NCI-H187 treated with DMSO at 0.1 percent for 48 hours (cell line): ENCODE data around the gene RASGEF1C.

Source experiments
- DNase-seq: peaks from one replicate; lab custom pipeline; 2025; lab: John Stamatoyannopoulos, UW

RASGEF1C gene

GRCh38 chr5:180179442-180180420, 29.3 kb downstream of the RASGEF1C start:
- DNase-seq = no peak

DNA sequence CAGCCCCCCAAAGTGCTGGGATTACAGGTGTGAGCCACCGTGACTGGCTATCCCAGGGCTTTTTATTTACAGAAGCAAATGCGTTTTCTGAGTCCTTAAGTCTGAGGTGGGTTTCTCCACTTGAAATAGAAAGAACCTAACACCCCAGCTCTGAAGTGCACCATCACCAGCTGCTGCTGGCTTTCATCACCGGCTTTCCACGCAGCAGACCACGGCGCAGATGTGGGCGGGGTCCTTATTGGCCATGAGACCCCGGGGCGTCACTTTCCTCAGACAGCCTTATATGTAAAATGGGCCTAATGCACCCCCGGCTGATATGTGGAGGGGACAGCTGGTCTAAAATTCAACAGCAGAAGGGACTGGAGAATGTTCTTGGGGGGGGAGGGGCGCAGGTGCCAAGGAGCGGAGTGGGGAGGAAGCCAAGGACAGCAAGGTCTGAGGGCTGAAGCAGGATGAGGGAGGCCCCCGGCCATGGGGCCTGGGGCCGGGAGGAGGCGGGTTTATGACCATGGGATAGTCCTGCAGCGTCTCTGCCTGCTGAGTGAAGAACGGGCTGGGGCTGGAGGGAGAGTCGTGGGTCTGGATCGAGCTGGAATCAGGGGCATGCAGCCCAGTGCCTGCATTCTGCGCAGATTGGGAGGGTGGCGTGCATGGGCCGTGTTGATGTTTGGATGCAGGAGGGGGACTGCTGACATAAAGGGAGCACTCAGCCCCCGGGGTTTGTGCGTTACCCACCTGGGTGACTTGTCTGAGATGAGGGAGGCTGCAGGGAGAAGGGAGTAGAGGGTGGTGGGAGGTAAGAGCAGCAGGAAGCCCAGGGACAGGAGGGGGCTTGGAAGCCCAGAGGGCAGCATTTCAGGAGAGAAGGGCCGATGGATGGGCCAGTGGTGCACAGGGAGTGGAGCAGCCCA, 30.2 kb downstream of the RASGEF1C start:
- DNase-seq = no peak

GRCh38 chr5:180176191-180176590, 32.8 kb downstream of the RASGEF1C start:
- DNase-seq = no peak

GRCh38 chr5:180175015-180175431, 34.0 kb downstream of the RASGEF1C start:
- no peak for DNase-seq

- no peak for DNase-seq
These were observed 34.4 kb downstream of the RASGEF1C start for GRCh38 chr5:180174587-180174972.

DNA sequence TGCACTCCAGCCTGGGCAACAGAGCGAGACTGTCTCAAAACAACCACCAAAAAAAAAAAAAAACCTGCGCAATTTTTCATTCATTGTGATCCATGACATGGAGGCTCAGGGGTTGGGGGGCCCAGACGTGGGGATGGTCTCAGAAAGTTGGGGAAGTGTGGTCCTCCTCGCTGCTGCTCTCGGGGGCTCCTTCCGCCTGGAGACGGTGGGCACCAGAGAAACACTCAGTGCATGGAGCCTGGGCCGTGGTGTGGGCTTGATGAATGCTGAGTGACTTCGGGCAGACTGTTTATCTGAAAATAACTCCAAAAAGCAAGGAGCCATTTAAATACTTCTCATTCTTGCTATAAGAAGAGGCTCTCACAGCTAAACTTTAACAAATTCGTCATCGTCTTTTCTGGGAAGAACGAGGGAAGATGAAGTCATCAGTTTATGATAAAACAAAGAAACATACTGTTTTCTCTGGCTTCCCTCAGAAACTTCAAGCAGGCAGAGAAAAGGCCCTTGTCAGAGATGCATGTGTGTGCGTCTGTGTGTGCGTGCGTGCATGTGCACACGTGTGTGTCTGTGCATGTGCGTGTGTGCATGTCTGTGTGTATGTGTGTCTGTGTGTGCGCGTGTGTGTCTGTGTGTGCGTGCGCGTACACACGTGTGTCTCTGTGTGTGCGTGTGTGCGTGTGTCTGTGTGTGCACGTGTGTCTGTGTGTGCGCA, 35.0 kb downstream of the RASGEF1C start:
- DNase-seq = no peak

DNA sequence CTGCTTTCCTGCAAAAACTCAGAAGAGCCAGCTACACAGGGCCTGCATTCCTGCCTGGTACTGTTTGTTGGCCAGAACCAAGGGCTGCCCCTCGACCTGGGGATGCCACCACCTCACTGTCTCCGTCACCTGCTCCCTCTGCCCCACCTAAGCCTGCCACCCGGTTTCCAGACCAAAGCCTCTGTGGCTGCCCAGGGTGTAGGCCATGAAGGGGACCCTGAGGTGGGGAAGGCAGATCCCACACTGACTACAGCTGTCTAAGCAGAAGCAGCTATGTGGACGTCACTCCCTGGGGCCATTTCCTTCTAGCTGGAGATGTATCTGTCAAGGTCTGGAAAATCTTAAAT, 35.8 kb downstream of the RASGEF1C start:
- no peak for DNase-seq

DNA sequence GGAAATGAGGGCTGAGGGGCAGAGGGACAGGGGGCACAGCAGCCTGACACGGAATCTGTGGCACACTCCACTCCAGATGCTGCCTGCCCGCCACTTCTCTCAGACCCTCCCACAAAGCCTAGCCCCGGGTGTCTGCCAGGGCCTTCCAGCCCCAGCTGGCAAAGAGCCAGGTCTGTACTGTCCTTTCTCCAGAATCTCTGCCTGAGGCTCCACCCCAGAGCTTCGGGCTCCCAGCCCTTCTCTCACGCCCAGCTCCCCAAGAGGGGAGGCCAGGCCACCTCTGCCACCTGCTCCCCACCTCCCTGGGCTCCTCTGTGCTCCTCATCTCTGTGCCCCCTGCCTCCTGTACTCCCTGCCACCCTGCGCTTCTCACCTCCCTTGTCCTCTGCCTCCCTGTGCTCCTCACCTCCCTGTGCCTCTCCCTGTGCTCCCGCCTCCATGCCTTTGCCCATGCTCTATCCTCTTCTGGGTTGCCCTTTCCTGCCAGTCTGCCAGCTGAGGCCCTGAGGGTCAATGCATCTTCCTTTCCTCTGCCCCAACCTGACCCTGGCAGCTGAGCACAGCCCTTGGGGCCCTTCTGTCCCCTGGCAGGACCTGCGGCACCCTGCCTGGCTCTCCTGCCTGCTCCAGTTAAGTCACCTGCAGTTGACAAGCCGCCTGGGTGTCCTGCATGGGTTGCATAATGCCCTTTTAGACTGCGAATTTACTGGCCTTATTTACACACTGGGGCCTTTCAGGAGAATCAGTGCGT, 36.4 kb downstream of the RASGEF1C start:
- no peak for DNase-seq

DNA sequence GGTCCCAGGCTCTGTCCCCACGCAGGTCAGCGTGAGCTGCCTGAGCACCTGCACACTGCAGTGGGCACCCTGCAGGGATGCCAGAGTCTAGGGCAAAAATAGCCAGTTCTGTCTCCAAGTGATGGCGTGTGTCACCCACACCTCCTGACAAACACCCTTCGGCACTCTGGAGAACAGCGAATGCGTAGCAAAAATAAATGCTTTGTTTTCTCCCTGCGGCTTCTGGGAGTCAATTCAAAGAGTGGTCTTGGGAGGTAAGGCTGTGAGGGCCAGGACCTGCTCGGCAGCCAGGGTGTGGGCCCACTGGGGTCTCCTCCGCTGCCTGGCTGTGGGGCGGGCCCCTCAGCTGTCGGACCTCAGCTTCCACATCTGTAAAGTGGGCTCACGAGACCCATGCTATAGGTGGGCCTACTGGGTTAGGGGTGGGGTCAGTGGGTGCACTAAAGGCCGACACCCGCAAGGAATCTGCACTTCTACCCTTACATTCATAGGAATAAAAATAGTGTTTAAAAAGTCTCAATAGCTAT, 37.4 kb downstream of the RASGEF1C start:
- no peak for DNase-seq

- no peak for DNase-seq
These were observed 38.0 kb downstream of the RASGEF1C start for GRCh38 chr5:180170810-180171567.

DNA sequence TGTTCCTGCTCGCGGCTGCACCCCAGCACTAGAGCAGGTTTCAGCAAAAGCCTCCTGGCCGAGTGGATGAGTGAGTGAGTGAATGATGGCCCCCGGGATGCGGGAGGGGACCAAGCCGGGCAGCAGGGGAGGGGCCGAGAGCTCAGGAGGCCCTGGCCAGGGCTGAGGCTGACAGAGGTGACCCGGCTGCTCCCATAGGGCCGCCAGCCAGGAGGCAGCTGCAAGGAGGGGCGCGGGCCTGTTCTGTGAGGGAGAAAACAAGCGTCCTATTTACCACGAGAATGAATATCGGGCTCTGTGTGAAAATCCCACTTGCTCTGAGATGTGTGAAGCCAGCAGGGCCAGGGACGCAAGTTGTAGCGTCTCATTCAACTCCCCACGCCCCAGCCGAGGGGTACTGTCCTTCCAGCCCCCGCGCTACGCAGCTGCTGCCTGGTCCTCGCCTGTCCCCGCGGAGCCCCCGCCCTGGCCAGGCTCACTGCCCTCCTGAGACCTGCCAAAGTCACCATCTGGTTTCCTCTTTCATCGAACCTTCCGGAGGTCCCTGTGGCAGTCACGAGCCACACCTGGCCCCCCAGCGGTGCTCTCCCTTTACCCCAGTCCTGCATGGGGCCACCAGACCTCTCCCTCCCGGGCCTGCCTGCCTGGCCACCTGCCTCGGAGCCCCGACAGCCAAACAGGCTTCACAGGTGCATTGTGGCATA, 38.8 kb downstream of the RASGEF1C start:
- no peak for DNase-seq

DNA sequence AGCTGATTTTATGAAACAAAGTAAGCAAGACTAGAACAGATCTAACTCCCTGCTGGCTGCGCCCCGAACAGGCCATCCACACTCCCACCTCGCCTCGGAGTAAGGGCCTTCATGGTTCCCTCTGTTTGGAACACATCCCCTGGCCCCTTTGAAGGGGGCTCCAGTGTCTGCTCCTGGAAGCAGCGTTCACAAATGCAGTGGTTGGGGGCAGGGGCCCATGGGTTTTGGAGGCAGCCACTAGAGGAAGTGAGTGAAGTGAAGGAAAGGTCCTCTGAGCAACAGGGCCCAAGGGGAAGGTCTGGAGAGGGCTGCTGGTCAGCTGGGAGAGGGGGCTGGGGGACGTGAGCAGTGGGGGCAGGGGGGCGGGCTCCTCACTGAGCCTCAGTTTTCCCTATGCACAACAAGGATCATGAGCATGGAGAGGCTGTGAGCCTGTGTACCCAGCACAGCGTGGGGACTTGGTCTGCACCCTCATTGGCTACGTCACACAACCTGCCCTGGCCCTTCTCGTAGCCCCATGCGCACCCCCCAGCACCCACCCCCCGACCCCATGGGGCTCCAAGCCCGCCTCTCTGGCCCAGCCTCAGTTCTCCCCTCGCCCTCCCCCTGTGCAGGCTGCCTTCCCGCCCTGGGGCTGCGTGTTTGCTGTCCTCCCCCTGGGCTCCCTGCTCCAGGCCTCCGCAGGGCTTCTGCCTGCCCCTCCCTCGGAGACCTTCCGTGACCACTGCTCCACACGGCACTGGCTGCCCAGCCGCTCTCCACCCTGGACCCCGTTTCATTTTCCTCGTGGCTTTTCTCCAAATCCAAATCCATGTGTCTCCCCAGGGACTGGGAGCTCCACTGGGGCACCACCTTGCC, 39.5 kb downstream of the RASGEF1C start:
- DNase-seq = no peak

GRCh38 chr5:180168758-180169157, 40.3 kb downstream of the RASGEF1C start:
- DNase-seq = no peak

DNA sequence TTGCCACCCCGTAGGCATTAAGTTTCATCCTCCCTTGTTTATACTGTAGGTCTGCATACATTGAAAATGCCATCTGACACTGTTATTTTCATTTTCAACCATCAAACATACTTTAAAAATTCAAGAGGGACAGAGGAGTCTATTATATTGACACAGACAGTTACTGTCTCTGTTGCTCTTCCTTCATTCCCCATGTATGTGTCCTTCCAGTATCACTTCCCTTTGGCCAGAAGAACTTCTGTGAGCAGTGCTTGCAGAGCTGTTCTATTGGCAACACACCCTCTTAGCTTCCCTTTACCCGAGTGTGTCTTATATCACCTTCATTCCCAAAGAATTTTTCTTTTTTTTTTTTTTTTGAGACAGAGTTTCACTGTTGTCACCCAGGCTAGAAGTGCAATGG, 42.8 kb downstream of the RASGEF1C start:
- no peak for DNase-seq

GRCh38 chr5:180162304-180162661, 46.7 kb downstream of the RASGEF1C start:
- no peak for DNase-seq

- DNase-seq = no peak
These were observed 47.3 kb downstream of the RASGEF1C start for GRCh38 chr5:180161420-180162303.

DNA sequence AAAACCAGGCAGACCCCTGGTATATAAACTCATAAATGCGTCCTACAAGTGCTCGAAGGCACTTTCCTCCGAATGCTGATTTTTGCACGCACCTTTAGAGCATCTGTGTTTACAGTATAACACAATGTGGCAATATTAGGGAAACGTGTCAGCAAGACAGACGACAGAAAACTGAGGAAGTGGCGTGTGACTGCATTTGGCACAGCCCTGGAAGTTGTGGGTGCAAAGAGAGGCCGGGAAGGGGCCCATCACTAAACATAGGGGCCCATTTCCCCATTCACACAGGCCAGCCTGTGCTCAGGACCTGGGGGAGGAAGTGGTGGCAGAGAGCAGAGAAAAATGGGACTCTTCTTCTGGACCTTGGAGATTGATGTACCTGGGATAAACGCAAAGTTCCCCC, 48.2 kb downstream of the RASGEF1C start:
- no peak for DNase-seq

DNA sequence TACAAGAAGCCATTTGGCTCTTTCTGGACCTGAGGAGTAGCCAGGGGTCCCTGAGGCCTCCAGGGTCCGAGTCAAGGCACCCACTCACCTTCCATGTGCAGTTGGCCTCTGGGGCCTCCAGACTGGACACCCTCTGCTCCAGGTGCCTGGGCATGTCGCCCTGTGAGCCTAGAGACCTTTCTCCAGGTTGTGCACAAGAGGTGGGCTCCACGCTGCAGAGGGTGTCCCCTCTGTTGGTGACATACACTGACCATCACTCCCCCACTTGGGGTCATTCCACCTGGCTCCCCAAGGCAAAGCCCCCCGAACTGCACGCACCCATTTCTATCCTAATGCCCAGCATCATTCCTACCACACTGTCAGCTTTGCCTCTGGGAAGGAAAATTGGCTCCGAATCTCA, 48.8 kb downstream of the RASGEF1C start:
- DNase-seq = no peak
